ENCODE measurements around the gene RCOR1. TPM values are rescaled to one million over a fixed set of nuclear protein-coding genes. Genes with fewer than 3 reads are reported as not detected.

The RCOR1 gene
- polyA plus RNA-seq, 2 of the 4 experiments (the other 2 are of a cell fraction), result 17.7 to 24.7 TPM

GRCh38 chr14:102751088-102751487, 158.6 kb downstream of the RCOR1 start:
- no peak overlapping the region for H3K27ac ChIP-seq
- no peaks in the 10 kb centered on the region for H3K9me3 ChIP-seq
- WGBS (ENCODE audit: missing lambda C conversion rate), result 97% methylated on average over 15 of the region's 16 CpGs
- no peak for DNase-seq (ENCODE audit: low read depth in 1 of 2, low spot score in 1 of 2)
- no peak overlapping the region for H3K4me3 ChIP-seq
- no peak overlapping the region for H3K4me2 ChIP-seq
- FAIRE-seq, result no peak
- no peaks in the 10 kb centered on the region for H3K4me1 ChIP-seq
- no peak for TF ChIP-seq RCOR1 (IDR thresholded peaks at IDR 0.05; ENCODE audit: low read depth, low read length)
- TF ChIP-seq, protein P1, sequence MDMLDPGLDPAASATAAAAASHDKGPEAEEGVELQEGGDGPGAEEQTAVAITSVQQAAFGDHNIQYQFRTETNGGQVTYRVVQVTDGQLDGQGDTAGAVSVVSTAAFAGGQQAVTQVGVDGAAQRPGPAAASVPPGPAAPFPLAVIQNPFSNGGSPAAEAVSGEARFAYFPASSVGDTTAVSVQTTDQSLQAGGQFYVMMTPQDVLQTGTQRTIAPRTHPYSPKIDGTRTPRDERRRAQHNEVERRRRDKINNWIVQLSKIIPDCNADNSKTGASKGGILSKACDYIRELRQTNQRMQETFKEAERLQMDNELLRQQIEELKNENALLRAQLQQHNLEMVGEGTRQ (IDR thresholded peaks at IDR 0.05), result no peak
- TF ChIP-seq HOXB13 (CRISPR knock-in tag; IDR thresholded peaks at IDR 0.05; ENCODE audit: low read depth), result no peak
- TF ChIP-seq NR3C1 (IDR thresholded peaks at IDR 0.05), result no peak
- no peak for TF ChIP-seq SMC3 (IDR thresholded peaks at IDR 0.05)
- TF ChIP-seq, protein P2, sequence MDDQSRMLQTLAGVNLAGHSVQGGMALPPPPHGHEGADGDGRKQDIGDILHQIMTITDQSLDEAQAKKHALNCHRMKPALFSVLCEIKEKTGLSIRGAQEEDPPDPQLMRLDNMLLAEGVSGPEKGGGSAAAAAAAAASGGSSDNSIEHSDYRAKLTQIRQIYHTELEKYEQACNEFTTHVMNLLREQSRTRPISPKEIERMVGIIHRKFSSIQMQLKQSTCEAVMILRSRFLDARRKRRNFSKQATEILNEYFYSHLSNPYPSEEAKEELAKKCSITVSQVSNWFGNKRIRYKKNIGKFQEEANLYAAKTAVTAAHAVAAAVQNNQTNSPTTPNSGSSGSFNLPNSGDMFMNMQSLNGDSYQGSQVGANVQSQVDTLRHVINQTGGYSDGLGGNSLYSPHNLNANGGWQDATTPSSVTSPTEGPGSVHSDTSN (IDR thresholded peaks at IDR 0.05), result no peak
- no peak for TF ChIP-seq FOXS1 (CRISPR knock-in tag; IDR thresholded peaks at IDR 0.05)
- no peak for TF ChIP-seq MAFK (IDR thresholded peaks at IDR 0.05; ENCODE audit: partially characterized antibody)
- no peak for ATAC-seq
- ChIA-PET CTCF (interaction anchor here (0.5 to 1.6 kb wide), 5 partner anchors 8 to 328 kb away, joined by 3 to 4 read pairs (median 3); no protein-coding TSS in a partner anchor), POLR2A (no interaction called here)

GRCh38 chr14:102752239-102752847, 159.9 kb downstream of the RCOR1 start:
- no peaks in the 10 kb centered on the region for H3K9me3 ChIP-seq
- no peak overlapping the region for H3K4me2 ChIP-seq
- POLR2A ChIA-PET, result no interaction called here
- H3K27ac ChIP-seq, result no peak overlapping the region
- CTCF ChIA-PET, result interaction anchor here (1.0 kb wide), 1 partner anchor 58 kb away, joined by 3 read pairs; no protein-coding TSS in a partner anchor
- WGBS (ENCODE audit: missing lambda C conversion rate), result 83% methylated on average over 10 of the region's 14 CpGs
- H3K4me3 ChIP-seq, result no peak overlapping the region
- TF ChIP-seq PHF8 (IDR thresholded peaks at IDR 0.05; ENCODE audit: borderline replicate concordance, low read depth) (no peak), RFX5 (IDR thresholded peaks at IDR 0.05) (no peak), MAZ (IDR thresholded peaks at IDR 0.05; ENCODE audit: borderline replicate concordance, low read depth, low read length) (no peak), EP300 (IDR thresholded peaks at IDR 0.05) (no peak), CEBPB (IDR thresholded peaks at IDR 0.05) (no peak), JUNB (IDR thresholded peaks at IDR 0.05) (no peak), KDM5A (IDR thresholded peaks at IDR 0.05) (no peak), SREBF2 (IDR thresholded peaks at IDR 0.05) (no peak), MYC (IDR thresholded peaks at IDR 0.05; ENCODE audit: borderline replicate concordance, low read length) (no peak), HOXB13 (CRISPR knock-in tag; IDR thresholded peaks at IDR 0.05; ENCODE audit: low read depth) (no peak), RNF2 (IDR thresholded peaks at IDR 0.05; ENCODE audit: borderline replicate concordance, low read depth) (no peak), EHMT2 (IDR thresholded peaks at IDR 0.05; ENCODE audit: low read depth) (no peak), MAX (IDR thresholded peaks at IDR 0.05) (no peak), FOXS1 (CRISPR knock-in tag; IDR thresholded peaks at IDR 0.05) (no peak), KDM1A (IDR thresholded peaks at IDR 0.05; ENCODE audit: low read depth) (no peak), ESRRA (IDR thresholded peaks at IDR 0.05; ENCODE audit: borderline replicate concordance, low read length) (no peak), HMGXB4 (CRISPR knock-in tag; IDR thresholded peaks at IDR 0.05; ENCODE audit: borderline replicate concordance) (no peak)
- TF ChIP-seq, protein P2 (IDR thresholded peaks at IDR 0.05), result no peak
- no peaks in the 10 kb centered on the region for H3K4me1 ChIP-seq
- ATAC-seq, result no peak
- FAIRE-seq, result no peak
- DNase-seq (ENCODE audit: low read depth in 1 of 2, low spot score in 1 of 2), result no peak

All from A549 (cell line).